Testis (tissue), 2 donors: ENCODE measurements around the gene IGSF9.

Experiments used
- POLR2A ChIP-seq: fragments of 450-650 bp; IDR thresholded peaks from one replicate; pipeline ENCODE4 v1.6.1; 2017; ENCODE audit warnings: antibody characterized with exemption, mild to moderate bottlenecking, moderate library complexity
- TF ChIP-seq, protein P1 (sequence below), 3 experiments: fragments of 450-650 bp in 2 of 3; fragments of 200-600 bp in 1 of 3; sonication (generic) in 1 of 3; IDR thresholded peaks; one replicate each; pipeline ENCODE4 v1.5.1; 2016 to 2019; ENCODE audit warnings: antibody characterized with exemption in 3 of 3, mild to moderate bottlenecking in 2 of 3, moderate library complexity in 1 of 3

GRCh38 chr1:159879136-159879535 is 66.3 kb downstream of the IGSF9 start:
- TF ChIP-seq, protein P1, sequence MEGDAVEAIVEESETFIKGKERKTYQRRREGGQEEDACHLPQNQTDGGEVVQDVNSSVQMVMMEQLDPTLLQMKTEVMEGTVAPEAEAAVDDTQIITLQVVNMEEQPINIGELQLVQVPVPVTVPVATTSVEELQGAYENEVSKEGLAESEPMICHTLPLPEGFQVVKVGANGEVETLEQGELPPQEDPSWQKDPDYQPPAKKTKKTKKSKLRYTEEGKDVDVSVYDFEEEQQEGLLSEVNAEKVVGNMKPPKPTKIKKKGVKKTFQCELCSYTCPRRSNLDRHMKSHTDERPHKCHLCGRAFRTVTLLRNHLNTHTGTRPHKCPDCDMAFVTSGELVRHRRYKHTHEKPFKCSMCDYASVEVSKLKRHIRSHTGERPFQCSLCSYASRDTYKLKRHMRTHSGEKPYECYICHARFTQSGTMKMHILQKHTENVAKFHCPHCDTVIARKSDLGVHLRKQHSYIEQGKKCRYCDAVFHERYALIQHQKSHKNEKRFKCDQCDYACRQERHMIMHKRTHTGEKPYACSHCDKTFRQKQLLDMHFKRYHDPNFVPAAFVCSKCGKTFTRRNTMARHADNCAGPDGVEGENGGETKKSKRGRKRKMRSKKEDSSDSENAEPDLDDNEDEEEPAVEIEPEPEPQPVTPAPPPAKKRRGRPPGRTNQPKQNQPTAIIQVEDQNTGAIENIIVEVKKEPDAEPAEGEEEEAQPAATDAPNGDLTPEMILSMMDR (IDR thresholded peaks at IDR 0.05), result no peak
- TF ChIP-seq POLR2A, result no peak
